Measurements from ENCODE around the gene TIGD2.
"Not testable (repeated sequence)": the region's sequence is repeated elsewhere in the genome, so short reads cannot be mapped to it uniquely, and the experiment has no call there.

TIGD2 gene

DNA sequence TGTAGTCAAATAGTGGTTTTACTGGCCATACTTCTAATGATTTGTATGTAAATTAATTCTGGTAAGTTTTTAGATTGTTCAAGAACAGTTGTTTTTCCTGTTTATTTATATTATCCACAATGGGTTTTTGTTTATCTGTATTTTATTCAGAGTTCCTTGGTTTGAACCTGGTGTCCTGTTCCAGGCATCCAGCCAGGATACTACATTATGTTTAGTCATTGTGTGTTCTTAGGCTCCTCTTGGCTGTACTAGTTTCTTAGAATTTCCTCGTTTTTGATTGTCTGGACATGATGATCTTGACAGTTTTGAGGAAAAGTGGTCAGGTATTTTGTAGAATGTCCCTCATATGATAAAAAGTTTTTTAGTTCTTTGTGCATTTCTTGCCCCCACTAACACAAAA is 7.8 kb downstream of the TIGD2 start:
- DNase-seq (ENCODE audit: low read depth in 2 of 3, low spot score in 2 of 3), result no peak

DNA sequence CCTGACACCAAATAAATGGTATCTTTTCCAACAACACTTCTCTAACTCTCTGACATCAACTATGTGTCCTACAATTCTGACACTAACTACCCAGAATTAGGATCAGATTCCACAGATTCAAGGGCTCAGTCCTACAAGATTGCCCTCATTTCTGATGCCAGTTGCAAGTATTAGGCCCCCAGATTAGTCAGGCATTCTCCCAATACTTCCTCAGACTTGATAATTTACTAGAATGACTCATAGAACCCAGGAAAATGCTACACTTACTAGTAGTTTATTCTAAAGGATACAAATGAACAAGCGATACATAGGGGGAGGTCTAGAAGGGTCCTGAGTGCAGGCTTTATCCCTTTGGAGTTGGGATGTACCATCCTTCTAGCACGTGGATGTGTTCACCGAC is 8.5 kb downstream of the TIGD2 start:
- DNase-seq (ENCODE audit: low read depth in 2 of 3, low spot score in 2 of 3), result no peak

GRCh38 chr4:89121387-89122068 is 10.2 kb downstream of the TIGD2 start:
- DNase-seq (ENCODE audit: low read depth in 2 of 3, low spot score in 2 of 3), result no peak

- no peak for DNase-seq (ENCODE audit: low read depth in 2 of 3, low spot score in 2 of 3)
Measured at GRCh38 chr4:89123451-89123851, 12.1 kb downstream of the TIGD2 start.

- no peak for DNase-seq (ENCODE audit: low read depth in 2 of 3, low spot score in 2 of 3)
Measured at GRCh38 chr4:89125901-89126782, 14.8 kb downstream of the TIGD2 start.

DNA sequence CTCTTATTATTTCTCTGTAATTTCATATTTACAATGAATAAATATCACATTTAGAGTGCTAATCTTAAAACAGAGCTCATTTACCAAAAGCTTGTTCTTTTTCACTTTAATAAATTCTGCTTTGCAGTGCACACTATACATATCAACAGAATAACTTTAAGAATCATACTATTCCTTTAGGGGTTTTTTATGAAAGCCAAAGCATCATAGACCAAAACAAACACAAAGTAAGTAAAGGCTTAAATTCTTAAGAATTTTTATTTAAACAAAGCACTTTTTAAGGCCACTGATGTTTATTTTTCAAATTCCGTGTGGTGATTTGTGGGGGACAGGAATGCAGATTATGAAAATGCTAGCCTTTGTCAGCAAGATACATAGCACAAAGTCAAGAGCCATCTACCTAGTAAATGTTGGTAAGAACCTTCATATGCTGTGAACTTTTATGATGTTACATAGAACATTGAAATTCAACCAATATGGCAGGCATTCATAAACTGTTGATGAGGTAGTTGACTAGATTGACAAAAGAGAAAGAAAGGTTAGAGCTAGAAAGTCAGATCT is 17.8 kb downstream of the TIGD2 start:
- no peak for DNase-seq (ENCODE audit: low read depth in 2 of 3, low spot score in 2 of 3)

GRCh38 chr4:89134775-89135319 is 23.5 kb downstream of the TIGD2 start:
- DNase-seq (ENCODE audit: low read depth in 2 of 3, low spot score in 2 of 3), result no peak

DNA sequence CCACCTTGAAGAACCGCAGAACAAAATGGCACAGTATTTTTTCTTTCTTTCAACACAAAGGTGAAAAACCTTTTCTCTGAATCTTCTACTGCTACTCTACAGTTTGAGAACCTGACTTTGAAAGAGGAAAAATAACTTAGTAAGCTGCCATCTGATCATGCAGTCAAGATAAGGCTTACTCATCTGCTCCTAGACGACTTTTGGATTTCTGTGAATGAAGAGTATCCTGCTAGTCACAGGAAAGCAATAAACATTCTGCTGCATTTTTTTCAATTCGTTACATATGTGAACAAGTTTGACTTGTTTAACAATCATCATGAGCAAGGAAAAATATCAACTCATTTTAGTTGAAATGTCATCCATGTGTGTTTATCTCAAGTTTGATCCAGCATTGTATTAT is 25.2 kb downstream of the TIGD2 start:
- no peak for DNase-seq (ENCODE audit: low read depth in 2 of 3, low spot score in 2 of 3)

- DNase-seq (ENCODE audit: low read depth in 2 of 3, low spot score in 2 of 3), result no peak
Measured at GRCh38 chr4:89137231-89137630, 25.9 kb downstream of the TIGD2 start.

- no peak for DNase-seq (ENCODE audit: low read depth in 2 of 3, low spot score in 2 of 3)
Measured at GRCh38 chr4:89137695-89138094, 26.4 kb downstream of the TIGD2 start.

- DNase-seq (ENCODE audit: low read depth in 2 of 3, low spot score in 2 of 3), result no peak
Measured at GRCh38 chr4:89140168-89140759, 28.9 kb downstream of the TIGD2 start.

- DNase-seq (ENCODE audit: low read depth in 2 of 3, low spot score in 2 of 3), result no peak
Measured at GRCh38 chr4:89142691-89143669, 31.6 kb downstream of the TIGD2 start.

DNA sequence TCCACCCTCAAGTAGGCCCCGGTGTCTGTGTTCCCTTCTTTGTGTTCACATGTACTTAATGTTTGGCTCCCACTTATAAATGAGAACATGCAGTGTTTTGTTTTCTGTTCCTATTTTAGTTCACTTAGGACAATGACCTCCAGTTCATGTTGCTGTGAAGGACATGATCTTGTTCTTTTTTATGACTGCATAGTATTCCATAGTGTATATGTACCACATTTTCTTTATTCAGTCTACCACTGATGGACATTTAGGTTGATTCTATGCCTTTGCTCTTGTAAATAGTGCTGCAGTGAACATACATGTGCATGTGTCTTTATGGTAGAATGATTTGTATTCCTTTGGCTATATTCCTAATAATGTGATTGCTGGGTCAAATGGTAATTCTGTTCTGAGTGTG is 33.3 kb downstream of the TIGD2 start:
- DNase-seq (ENCODE audit: low read depth in 2 of 3, low spot score in 2 of 3), result not testable (repeated sequence)

- DNase-seq (ENCODE audit: low read depth in 2 of 3, low spot score in 2 of 3), result no peak
Measured at GRCh38 chr4:89146196-89146595, 34.9 kb downstream of the TIGD2 start.

DNA sequence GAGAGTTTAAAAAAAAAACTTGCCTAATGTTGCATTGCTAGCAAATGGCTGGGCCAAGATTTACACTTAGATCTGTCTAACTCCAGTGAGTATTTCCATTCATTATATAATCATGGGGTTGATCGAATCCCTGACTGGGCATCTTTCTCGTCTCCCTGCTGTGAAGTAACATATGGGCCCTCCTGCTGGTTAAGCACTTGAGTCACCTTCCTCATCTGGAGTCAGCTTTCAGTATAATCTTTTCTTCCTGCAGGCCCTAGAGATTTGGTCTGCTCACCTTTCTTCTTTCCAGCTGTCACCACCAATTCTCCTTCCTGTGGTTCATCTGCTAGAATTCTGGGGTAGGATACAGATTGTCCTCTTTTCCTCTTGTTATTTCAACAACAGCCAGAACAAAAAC is 41.6 kb downstream of the TIGD2 start:
- DNase-seq (ENCODE audit: low read depth in 2 of 3, low spot score in 2 of 3), result no peak

GRCh38 chr4:89156174-89156914 is 45.0 kb downstream of the TIGD2 start:
- DNase-seq (ENCODE audit: low read depth in 2 of 3, low spot score in 2 of 3), result no peak

GRCh38 chr4:89157488-89158024 is 46.2 kb downstream of the TIGD2 start:
- DNase-seq (ENCODE audit: low read depth in 2 of 3, low spot score in 2 of 3), result no peak

DNA sequence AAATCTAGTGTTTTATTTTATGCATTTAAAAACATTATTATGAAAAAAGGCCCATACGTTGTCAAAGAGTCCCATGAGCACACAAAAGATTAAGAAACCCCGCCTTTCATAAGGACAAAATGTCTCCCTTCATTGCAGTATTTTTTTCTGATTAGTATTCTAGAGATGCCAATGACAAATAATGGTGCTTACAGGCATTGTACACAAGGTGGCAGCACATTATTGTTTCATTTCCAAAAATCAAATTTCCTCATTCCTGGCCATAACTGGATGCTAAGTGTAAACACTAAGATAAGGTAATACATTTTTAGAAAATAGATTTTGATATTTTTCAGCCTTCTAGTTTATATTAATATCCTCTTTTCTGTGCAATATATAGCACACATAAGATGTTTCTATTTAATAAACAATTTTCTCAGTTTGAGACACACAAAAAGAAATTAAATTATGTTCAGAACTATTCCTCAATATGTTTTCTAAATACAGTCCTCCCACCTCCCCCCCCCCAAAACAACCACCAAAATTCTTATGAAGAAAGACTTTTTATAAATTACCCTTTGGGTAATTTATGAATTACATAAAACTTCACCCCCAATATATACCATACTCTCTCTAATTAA is 47.7 kb downstream of the TIGD2 start:
- no peak for DNase-seq (ENCODE audit: low read depth in 2 of 3, low spot score in 2 of 3)

GRCh38 chr4:89160806-89161205 is 49.5 kb downstream of the TIGD2 start:
- no peak for DNase-seq (ENCODE audit: low read depth in 2 of 3, low spot score in 2 of 3)
